Uterus (tissue), 2 donors: ENCODE results near the gene TAS2R20.

Source experiments
- CTCF ChIP-seq, 4 experiments: fragments of 200-600 bp in 2 of 4; fragments of 450-650 bp in 2 of 4; sonication (generic) in 2 of 4; IDR thresholded peaks; one replicate each; pipeline ENCODE4 v1.5.1; 2016 to 2019; ENCODE audit warnings: antibody characterized with exemption in 4 of 4, mild to moderate bottlenecking in 2 of 4, moderate library complexity in 1 of 4
- POLR2A ChIP-seq, 2 donors: fragments of 450-650 bp; IDR thresholded peaks; one replicate each; pipeline ENCODE4 v1.6.1; 2016; ENCODE audit warnings: antibody characterized with exemption in 2 of 2, mild to moderate bottlenecking in 1 of 2, moderate library complexity in 1 of 2

DNA sequence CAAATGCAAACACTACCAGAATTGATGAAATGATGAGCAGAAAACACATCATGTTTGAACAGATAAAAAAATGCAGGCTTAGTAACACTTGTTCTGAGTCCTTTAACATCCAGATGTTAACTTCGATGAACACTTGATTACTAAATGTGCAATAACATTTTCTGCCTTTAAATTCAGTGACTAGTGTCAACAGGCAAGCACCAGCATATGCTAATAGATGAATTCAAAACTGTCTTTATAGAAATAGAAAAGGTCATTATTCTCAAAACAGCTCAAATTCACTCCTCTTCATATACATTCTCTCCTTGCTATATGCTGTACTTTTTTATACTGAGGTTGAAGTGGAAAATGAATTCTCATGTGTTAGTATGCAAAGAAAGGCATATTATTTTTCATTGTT is 24.4 kb upstream of the TAS2R20 start, which contains the start of gene TAS2R19:
- no peak for TF ChIP-seq CTCF (IDR thresholded peaks at IDR 0.05)
- no peak for TF ChIP-seq POLR2A (IDR thresholded peaks at IDR 0.05)
